NCI-H748 treated with DMSO at 0.1 percent for 48 hours (cell line): ENCODE results near the gene CAPN14.
"Not testable (repeated sequence)": the region's sequence is repeated elsewhere in the genome, so short reads cannot be mapped to it uniquely, and the experiment has no call there.

Experiments used
- DNase-seq: peaks from one replicate; lab custom pipeline; 2025; lab: John Stamatoyannopoulos, UW

CAPN14 gene

GRCh38 chr2:31197166-31197565 is 20.1 kb downstream of the CAPN14 start:
- no peak for DNase-seq

GRCh38 chr2:31196622-31197021 is 20.7 kb downstream of the CAPN14 start:
- no peak for DNase-seq

- no peak for DNase-seq
Observed at GRCh38 chr2:31193806-31194205, 23.5 kb downstream of the CAPN14 start.

GRCh38 chr2:31192851-31193392 is 24.4 kb downstream of the CAPN14 start:
- no peak for DNase-seq

- no peak for DNase-seq
Observed at GRCh38 chr2:31192396-31192795, 24.9 kb downstream of the CAPN14 start.

GRCh38 chr2:31191931-31192330 is 25.4 kb downstream of the CAPN14 start:
- no peak for DNase-seq

GRCh38 chr2:31190188-31190587 is 27.1 kb downstream of the CAPN14 start:
- DNase-seq = no peak

GRCh38 chr2:31189141-31189540 is 28.2 kb downstream of the CAPN14 start:
- DNase-seq = no peak

- DNase-seq = no peak
Observed at GRCh38 chr2:31188131-31188530, 29.2 kb downstream of the CAPN14 start.

- no peak for DNase-seq
Observed at GRCh38 chr2:31187166-31187565, 30.1 kb downstream of the CAPN14 start.

- DNase-seq = not testable (repeated sequence)
Observed at GRCh38 chr2:31183973-31184372, 33.3 kb downstream of the CAPN14 start.

GRCh38 chr2:31176742-31177141 is 40.6 kb downstream of the CAPN14 start:
- no peak for DNase-seq

- DNase-seq = no peak
Observed at GRCh38 chr2:31171142-31171541, 46.2 kb downstream of the CAPN14 start.

GRCh38 chr2:31170071-31170698 is 47.1 kb downstream of the CAPN14 start:
- no peak for DNase-seq

- no peak for DNase-seq
Observed at GRCh38 chr2:31168291-31168690, 49.0 kb downstream of the CAPN14 start.

- DNase-seq = no peak
Observed at GRCh38 chr2:31166925-31167324, 50.4 kb downstream of the CAPN14 start.

- no peak for DNase-seq
Observed at GRCh38 chr2:31163011-31163539, 54.2 kb downstream of the CAPN14 start.

GRCh38 chr2:31161637-31162036 is 55.7 kb downstream of the CAPN14 start:
- DNase-seq = no peak

- no peak for DNase-seq
Observed at GRCh38 chr2:31151501-31151900, 65.8 kb downstream of the CAPN14 start.

- DNase-seq = no peak
Observed at GRCh38 chr2:31150120-31150670, 67.1 kb downstream of the CAPN14 start.

- no peak for DNase-seq
Observed at GRCh38 chr2:31148514-31148913, 68.8 kb downstream of the CAPN14 start.

- DNase-seq = no peak
Observed at GRCh38 chr2:31147645-31148044, 69.7 kb downstream of the CAPN14 start.

- DNase-seq = no peak
Observed at GRCh38 chr2:31142110-31142509, 75.2 kb downstream of the CAPN14 start.
